SHP77 treated with DMSO at 0.1 percent for 48 hours (cell line): ENCODE results near the gene BIRC5.
A peak's percentile ranks its signal among the peaks of the same experiment; 100 is the strongest.

Experiments
- DNase-seq: peaks from one replicate; lab custom pipeline; 2025; lab: John Stamatoyannopoulos, UW

The BIRC5 gene

GRCh38 chr17:78256707-78257591 lies 42.9 kb downstream of the BIRC5 start:
- no peak for DNase-seq

- peak; percentile 20 for DNase-seq
Observed at GRCh38 chr17:78257810-78258322, 43.8 kb downstream of the BIRC5 start.

- DNase-seq, result peak; percentile 85
Observed at GRCh38 chr17:78258323-78259191, 44.5 kb downstream of the BIRC5 start.

- DNase-seq, result no peak
Observed at GRCh38 chr17:78259192-78259554, 45.1 kb downstream of the BIRC5 start.

GRCh38 chr17:78263063-78263735 lies 49.1 kb downstream of the BIRC5 start:
- DNase-seq, result no peak

- no peak for DNase-seq
Observed at GRCh38 chr17:78263736-78264340, 49.8 kb downstream of the BIRC5 start.

- DNase-seq, result no peak
Observed at GRCh38 chr17:78264590-78264989, 50.5 kb downstream of the BIRC5 start.

- DNase-seq, result no peak
Observed at GRCh38 chr17:78265121-78265520, 51.1 kb downstream of the BIRC5 start.

- DNase-seq, result no peak
Observed at GRCh38 chr17:78266231-78266631, 52.2 kb downstream of the BIRC5 start.

GRCh38 chr17:78266771-78267170 lies 52.7 kb downstream of the BIRC5 start:
- peak; percentile 15 for DNase-seq

GRCh38 chr17:78267253-78268073 lies 53.4 kb downstream of the BIRC5 start:
- DNase-seq, result no peak

GRCh38 chr17:78268191-78268874 lies 54.3 kb downstream of the BIRC5 start:
- peak; percentile 16 for DNase-seq

- peak; percentile 56 for DNase-seq
Observed at GRCh38 chr17:78268951-78269905, 55.2 kb downstream of the BIRC5 start.

- no peak for DNase-seq
Observed at GRCh38 chr17:78269955-78270381, 55.9 kb downstream of the BIRC5 start.

GRCh38 chr17:78271419-78272170 lies 57.5 kb downstream of the BIRC5 start:
- DNase-seq, result no peak

GRCh38 chr17:78272181-78272913 lies 58.3 kb downstream of the BIRC5 start:
- DNase-seq, result peak; percentile 98

GRCh38 chr17:78272914-78273258 lies 58.8 kb downstream of the BIRC5 start:
- no peak for DNase-seq

- DNase-seq, result no peak
Observed at GRCh38 chr17:78273813-78274212, 59.8 kb downstream of the BIRC5 start.
